HG02938 (cell line): Measurements from ENCODE around the gene PLAAT5.
"Not testable (repeated sequence)": the region's sequence is repeated elsewhere in the genome, so short reads cannot be mapped to it uniquely, and the experiment has no call there.

Experiments used
- ATAC-seq: cut with Tn5 transposase; IDR thresholded peaks from one replicate; pipeline ENCODE4 v1.9.1; 2021; ENCODE audit warnings: mild to moderate bottlenecking, moderate library complexity; ENCODE audit not compliant: unreplicated experiment

The PLAAT5 gene

GRCh38 chr11:63490551-63491239 is at the start of gene PLAAT5:
Gene PLAAT5 (minus strand): TSS chr11:63491167. CDS start chr11:63491034, 133 bp downstream.
- no peak for ATAC-seq

GRCh38 chr11:63537293-63538101 is 46.5 kb upstream of the PLAAT5 start:
- ATAC-seq: no peak

- ATAC-seq: no peak
These were observed 45.8 kb upstream of the PLAAT5 start, which contains the start of gene PLAAT4 for GRCh38 chr11:63536669-63537292. Gene PLAAT4 (plus strand): TSS chr11:63536808. CDS start chr11:63536869, 61 bp downstream.

GRCh38 chr11:63535734-63536133 is 44.8 kb upstream of the PLAAT5 start:
- no peak for ATAC-seq

- ATAC-seq: peak; percentile 44
These were observed 44.0 kb upstream of the PLAAT5 start for GRCh38 chr11:63534895-63535461.

- ATAC-seq: no peak
These were observed 43.1 kb upstream of the PLAAT5 start for GRCh38 chr11:63534076-63534475.

GRCh38 chr11:63532799-63533475 is 42.0 kb upstream of the PLAAT5 start:
- no peak for ATAC-seq

- ATAC-seq: no peak
These were observed 41.1 kb upstream of the PLAAT5 start for GRCh38 chr11:63532117-63532516.

GRCh38 chr11:63531074-63531792 is 40.3 kb upstream of the PLAAT5 start:
- peak; percentile 79 for ATAC-seq

- no peak for ATAC-seq
These were observed 39.1 kb upstream of the PLAAT5 start for GRCh38 chr11:63530021-63530420.

GRCh38 chr11:63529373-63529772 is 38.4 kb upstream of the PLAAT5 start:
- ATAC-seq: not testable (repeated sequence)

- ATAC-seq: not testable (repeated sequence)
These were observed 37.8 kb upstream of the PLAAT5 start for GRCh38 chr11:63528729-63529278.

GRCh38 chr11:63528156-63528555 is 37.2 kb upstream of the PLAAT5 start:
- not testable (repeated sequence) for ATAC-seq

- no peak for ATAC-seq
These were observed 36.7 kb upstream of the PLAAT5 start for GRCh38 chr11:63527667-63528066.

GRCh38 chr11:63523151-63523550 is 32.2 kb upstream of the PLAAT5 start:
- no peak for ATAC-seq

GRCh38 chr11:63521896-63522295 is 30.9 kb upstream of the PLAAT5 start:
- ATAC-seq: no peak

- ATAC-seq: no peak
These were observed 29.7 kb upstream of the PLAAT5 start for GRCh38 chr11:63520606-63521170.

GRCh38 chr11:63518548-63518947 is 27.6 kb upstream of the PLAAT5 start:
- no peak for ATAC-seq

- no peak for ATAC-seq
These were observed 26.2 kb upstream of the PLAAT5 start for GRCh38 chr11:63517156-63517555.
